IMR-90 (cell line): ENCODE results near the gene FAM234A. TPM values are rescaled to one million over a fixed set of nuclear protein-coding genes. Genes with fewer than 3 reads are reported as not detected.

Experiments used
- ATAC-seq: fragments of 200-7000 bp; cut with Tn5 transposase; 2 replicates; pipeline ENCODE4 v1.9.1; 2020; ENCODE audit warnings: low read depth, mild to moderate bottlenecking, moderate library complexity
- Bru-seq: library from RNA; stranded (reverse); fragments of 400-500 nt; gene quantifications from one replicate; lab custom pipeline; 2021; lab: Mats Ljungman, UMichigan
- BruChase-seq, 2 experiments: library from RNA; stranded (reverse); fragments of 400-500 nt; gene quantifications; one replicate each; lab custom pipeline; 2021; lab: Mats Ljungman, UMichigan
- BruUV-seq: library from RNA; stranded (reverse); fragments of 400-500 nt; replicated peaks from 2 replicates; lab custom pipeline; 2021; lab: Mats Ljungman, UMichigan
- CTCF ChIA-PET: fragments of 300-600 bp; formaldehyde crosslinking; extraction: SDS; loops from one replicate; lab custom pipeline; 2021; ENCODE audit warnings: antibody characterized with exemption; lab: Yijun Ruan, JAX
- POLR2A ChIA-PET: fragments of 300-600 bp; sonication (Branson Sonifier 250); formaldehyde crosslinking; loops from one replicate; lab custom pipeline; 2022; ENCODE audit warnings: antibody characterized with exemption; ENCODE audit not compliant: unreplicated experiment; lab: Charles Lee
- DNase-seq: peaks from one replicate; pipeline ENCODE4 v3.0.0; 2013
- H2AFZ ChIP-seq: replicated peaks from 2 replicates; pipeline ENCODE3; 2013; ENCODE audit warnings: low read length, mild to moderate bottlenecking; ENCODE audit not compliant: poor library complexity
- H2AK5ac ChIP-seq: 2 replicates; pipeline ENCODE4 v1.6.1; 2013; ENCODE audit warnings: low read depth, low read length, inconsistent platforms
- H2AK9ac ChIP-seq: replicated peaks from 2 replicates; pipeline ENCODE3; 2013; ENCODE audit warnings: mild to moderate bottlenecking, low read depth, low read length, moderate library complexity; ENCODE audit not compliant: poor library complexity
- H2BK120ac ChIP-seq: 2 replicates; pipeline ENCODE4 v1.6.1; 2013; ENCODE audit warnings: low read depth, low read length, inconsistent platforms
- H2BK15ac ChIP-seq: 3 replicates; pipeline ENCODE4 v1.6.1; 2013; ENCODE audit warnings: low read depth, low read length, inconsistent platforms
- H2BK20ac ChIP-seq: 2 replicates; pipeline ENCODE4 v1.6.1; 2013; ENCODE audit warnings: low read depth, mild to moderate bottlenecking, inconsistent platforms, low read length, moderate library complexity
- H2BK5ac ChIP-seq: 2 replicates; pipeline ENCODE4 v1.6.1; 2013; ENCODE audit warnings: mild to moderate bottlenecking, low read depth, low read length, inconsistent platforms; ENCODE audit not compliant: poor library complexity, severe bottlenecking
- H3K14ac ChIP-seq: replicated peaks from 2 replicates; pipeline ENCODE4 v1.6.1; 2013; ENCODE audit warnings: low read depth, low read length, inconsistent platforms
- H3K18ac ChIP-seq: 2 replicates; pipeline ENCODE4 v1.6.1; 2013; ENCODE audit warnings: low read depth, low read length, control low read depth
- H3K23ac ChIP-seq: 2 replicates; pipeline ENCODE4 v1.6.1; 2013; ENCODE audit warnings: low read depth, low read length, inconsistent platforms
- H3K27ac ChIP-seq: 2 replicates; pipeline ENCODE4 v1.5.1; 2013; ENCODE audit warnings: mild to moderate bottlenecking, control low read depth, low read length; ENCODE audit not compliant: insufficient read depth
- H3K27me3 ChIP-seq: 2 replicates; pipeline ENCODE4 v1.6.1; 2013; ENCODE audit warnings: low read length; ENCODE audit not compliant: control insufficient read depth, insufficient read depth
- H3K36me3 ChIP-seq: 2 replicates; pipeline ENCODE4 v1.6.1; 2013; ENCODE audit warnings: low read length, mixed read lengths; ENCODE audit not compliant: control insufficient read depth, insufficient read depth
- H3K4ac ChIP-seq: 2 replicates; pipeline ENCODE4 v1.6.1; 2013; ENCODE audit warnings: low read depth, low read length, inconsistent platforms
- H3K4me1 ChIP-seq: 2 replicates; pipeline ENCODE4 v1.6.1; 2013; ENCODE audit warnings: low read length, mixed read lengths; ENCODE audit not compliant: control insufficient read depth, insufficient read depth
- H3K4me2 ChIP-seq: 2 replicates; pipeline ENCODE4 v1.6.1; 2013; ENCODE audit warnings: low read depth, mild to moderate bottlenecking, control low read depth, low read length, moderate library complexity
- H3K4me3 ChIP-seq: 2 replicates; pipeline ENCODE4 v1.5.1; 2013; ENCODE audit warnings: low read depth, mild to moderate bottlenecking, control low read depth, low read length, moderate library complexity; ENCODE audit not compliant: insufficient read depth
- H3K56ac ChIP-seq: 2 replicates; pipeline ENCODE4 v1.6.1; 2013; ENCODE audit warnings: low read length, inconsistent platforms; ENCODE audit not compliant: insufficient read depth; ENCODE audit errors: extremely low read depth
- H3K79me1 ChIP-seq, 2 experiments: 2 replicates each; pipeline ENCODE4 v1.6.1; 2013; ENCODE audit warnings: low read length in 2 of 2, inconsistent platforms in 1 of 2, low read depth in 1 of 2
- H3K9ac ChIP-seq: 2 replicates; pipeline ENCODE4 v1.6.1; 2013; ENCODE audit warnings: low read depth, low read length, control low read depth
- H3K9me1 ChIP-seq: 2 replicates; pipeline ENCODE4 v1.6.1; 2013; ENCODE audit warnings: low read length, inconsistent platforms; ENCODE audit not compliant: insufficient read depth
- H3K9me3 ChIP-seq: 2 replicates; pipeline ENCODE4 v1.6.1; 2013; ENCODE audit warnings: low read length; ENCODE audit not compliant: control insufficient read depth, insufficient read depth
- H4K20me1 ChIP-seq: 2 replicates; pipeline ENCODE4 v1.6.1; 2013; ENCODE audit warnings: low read length, inconsistent platforms; ENCODE audit not compliant: insufficient read depth
- H4K5ac ChIP-seq: 2 replicates; pipeline ENCODE4 v1.6.1; 2013; ENCODE audit warnings: mild to moderate bottlenecking, low read depth, low read length, control low read depth
- H4K8ac ChIP-seq, 2 experiments: 2 replicates each; pipeline ENCODE4 v1.6.1; 2013; ENCODE audit warnings: low read depth in 2 of 2, low read length in 2 of 2, control low read depth in 1 of 2, inconsistent platforms in 1 of 2
- H4K91ac ChIP-seq: 2 replicates; pipeline ENCODE4 v1.6.1; 2013; ENCODE audit warnings: low read depth, low read length, inconsistent platforms; ENCODE audit not compliant: insufficient read depth
- BHLHE40 ChIP-seq: fragments of 150-350 bp; IDR thresholded peaks from 2 replicates; pipeline ENCODE4 v1.6.1; 2016; ENCODE audit warnings: mild to moderate bottlenecking, low read depth, low read length
- CEBPB ChIP-seq: IDR thresholded peaks from 2 replicates; pipeline ENCODE4 v1.6.1; 2012; ENCODE audit warnings: low read depth, low read length, improper control_type of control experiment
- CHD1 ChIP-seq: IDR thresholded peaks from 2 replicates; pipeline ENCODE4 v1.6.1; 2012; ENCODE audit warnings: low read depth, low read length, improper control_type of control experiment
- CTCF ChIP-seq: conservative IDR thresholded peaks from 2 replicates; pipeline ENCODE4 v1.5.1; 2012; ENCODE audit warnings: mild to moderate bottlenecking, low read depth, low read length, improper control_type of control experiment
- ELK1 ChIP-seq: fragments of 150-350 bp; IDR thresholded peaks from 2 replicates; pipeline ENCODE4 v1.6.1; 2016; ENCODE audit warnings: low read depth, mild to moderate bottlenecking, low read length, moderate library complexity, borderline replicate concordance
- FOS ChIP-seq: fragments of 150-350 bp; IDR thresholded peaks from 2 replicates; pipeline ENCODE4 v1.6.1; 2016; ENCODE audit warnings: low read depth, low read length
- NFE2L2 ChIP-seq: fragments of 150-350 bp; IDR thresholded peaks from 2 replicates; pipeline ENCODE4 v1.6.1; 2016; ENCODE audit warnings: low read depth, mild to moderate bottlenecking, low read length
- POLR2A ChIP-seq: IDR thresholded peaks from 2 replicates; pipeline ENCODE4 v1.6.1; 2012; ENCODE audit warnings: mild to moderate bottlenecking, low read depth, low read length
- RCOR1 ChIP-seq: IDR thresholded peaks from 2 replicates; pipeline ENCODE4 v1.6.1; 2012; ENCODE audit warnings: mild to moderate bottlenecking, low read length, improper control_type of control experiment; ENCODE audit not compliant: insufficient replicate concordance
- USF2 ChIP-seq: fragments of 150-350 bp; IDR thresholded peaks from 2 replicates; pipeline ENCODE4 v1.6.1; 2017; ENCODE audit warnings: mild to moderate bottlenecking, antibody characterized with exemption, low read length, low read depth
- WGBS, 2 experiments: methylation state at CpG; one replicate each; pipeline versions ENCODE4 v1.1.5 to v1.1.7; 2013; ENCODE audit warnings: missing lambda C conversion rate in 2 of 2; ENCODE audit not compliant: insufficient read length in 1 of 2; ENCODE audit errors: extremely low coverage in 2 of 2; 5-methylcytosine and 5-hydroxymethylcytosine counted together
- dilution Hi-C: fragments of 300-500 bp; cut with HindIII; formaldehyde crosslinking; loops from one replicate; pipeline ENCODE4 v1.14.3; 2018; ENCODE audit warnings: low sequenced_read_pairs; ENCODE audit not compliant: unreplicated experiment
- in situ Hi-C: fragments of 300-500 bp; cut with MboI; formaldehyde crosslinking; loops from 3 replicates; pipeline ENCODE4 v1.14.3; 2019; ENCODE audit warnings: low sequenced_read_pairs, inconsistent platforms, mixed read lengths
- intact Hi-C: fragments of 100-400 bp; cut with micrococcal nuclease; formaldehyde crosslinking; loops from 2 replicates; pipeline ENCODE4 v1.10.0; 2022
- long read RNA-seq: library from polyadenylated mRNA; unstranded; transcript quantifications from one replicate; pipeline ENCODE4 v2.0.0, GENCODE V29; 2021; ENCODE audit not compliant: unreplicated experiment
- polyA plus RNA-seq, 3 experiments: library from polyadenylated mRNA; depleted of rRNA; stranded (reverse); fragments of >200 nt; gene quantifications; 2 replicates each; pipeline ENCODE4 v1.2.3, GENCODE V29; 2012; ENCODE audit warnings: low replicate concordance in 1 of 3
- total RNA-seq: library from RNA; depleted of rRNA; stranded (reverse); fragments of >200 nt; gene quantifications from 2 replicates; pipeline ENCODE4 v1.2.3, GENCODE V29; 2012; rRNA removed

FAM234A gene
- total RNA-seq, result 27.5 and 30.3 TPM in 2 replicates
- 60.5 and 64.2 TPM in 2 replicates for polyA plus RNA-seq (2012; rRNA removed)
- polyA plus RNA-seq (2012; cell fraction: cytosol; rRNA removed), result 65.9 and 85.9 TPM in 2 replicates
- polyA plus RNA-seq (2012; cell fraction: nucleus; rRNA removed; ENCODE audit: low replicate concordance), result 52.2 and 75.8 TPM in 2 replicates
- Bru-seq, nascent RNA, result percentile 54 among the genes with signal in this experiment
- BruChase-seq, experiment 1, labeled RNA remaining after a 6-hour chase, result percentile 75 among the genes with signal in this experiment
- percentile 61 among the genes with signal in this experiment for BruChase-seq, experiment 2, labeled RNA remaining after a 2-hour chase
- long read RNA-seq, transcript FAM234A-203 (13 exons, 3,213 nt), result major isoform, 74 of 166 reads
- long read RNA-seq, partial matches to known transcripts, result 60 of 166 reads
- long read RNA-seq, other reads (novel, unspliced or antisense), result 32 of 166 reads

GRCh38 chr16:234468-235305, at the start of gene FAM234A:
FAM234A (plus strand) TSS chr16:234821; CDS start chr16:254414, 19,593 bp downstream.
- intact Hi-C loops (loop anchor here (2.0 kb wide), 1 partner anchor 118 kb away; the partner anchor contains the start of gene AXIN1), in situ Hi-C loops (no loop called here), dilution Hi-C loops (no loop called here)
- Histone ChIP-seq H3K9ac (peak within 1 kb of the TSS; percentile 87), H4K5ac (peak within 1 kb of the TSS; percentile 99), H4K20me1 (peaks cover 8% of the 10 kb centered on the region), H3K36me3 (no peaks in the 10 kb centered on the region), H2BK20ac (peak within 1 kb of the TSS; percentile 67; the same call in 1 of the 2 replicates), H3K14ac (peak within 1 kb of the TSS; percentile 98), H2AFZ (peak within 1 kb of the TSS; percentile 100), H3K9me3 (no peaks in the 10 kb centered on the region), H3K27me3 (no peaks in the 10 kb centered on the region), H3K9me1 (0 out of 2 replicates have a peak, but pooled peaks cover 3% of the 10 kb centered on the region), H4K91ac (peak within 1 kb of the TSS; percentile 97), H3K56ac (peak within 1 kb of the TSS; percentile 74), H2BK120ac (peak within 1 kb of the TSS; percentile 93), H4K8ac (peak within 1 kb of the TSS; percentile 84 to 98), H2BK5ac (peak within 1 kb of the TSS; percentile 96), H2AK9ac (peak within 1 kb of the TSS; percentile 99), H3K4me1 (peaks cover 2% of the 10 kb centered on the region; the same call in 1 of the 2 replicates), H3K27ac (peak within 1 kb of the TSS; percentile 98), H3K23ac (peak within 1 kb of the TSS; percentile 94), H3K18ac (peak within 1 kb of the TSS; percentile 90), H3K79me1 (peaks cover 0 to 18% of the 10 kb centered on the region in 2 experiments), H2AK5ac (peak within 1 kb of the TSS; percentile 99), H3K4me3 (peak within 1 kb of the TSS; percentile 95), H3K4me2 (peak within 1 kb of the TSS; percentile 98), H2BK15ac (peak within 1 kb of the TSS; percentile 96; the same call in 1 of the 3 replicates), H3K4ac (peak within 1 kb of the TSS; percentile 99)
- ATAC-seq (peak; percentile 89), DNase-seq (peak; percentile 81)
- 1% methylated on average over 30 of the region's 85 CpGs; no CpG with 5 or more reads in 1 of the 2 experiments for WGBS, 2 experiments
- POLR2A ChIA-PET, result interaction anchor here (0.5 kb wide), 1 partner anchor 14 kb away, joined by 5 read pairs; no protein-coding TSS in a partner anchor
- CTCF ChIA-PET, result no interaction called here
- BruUV-seq, result no TSS peak
- TF ChIP-seq POLR2A (peak; percentile 63), FOS (no peak), CEBPB (peak; percentile 79), USF2 (no peak; the same call in 1 of the 2 replicates), RCOR1 (no peak), ELK1 (no peak), NFE2L2 (no peak), CHD1 (peak; percentile 72), BHLHE40 (peak; percentile 12; the same call in 1 of the 2 replicates), CTCF (peak; percentile 34; the same call in 1 of the 2 replicates)
